Lower lobe of right lung (tissue), 2 donors: ENCODE measurements around the gene COA6. TPM values are rescaled to one million over a fixed set of nuclear protein-coding genes. Genes with fewer than 3 reads are reported as not detected.

Experiments used
- ATAC-seq, 2 donors: fragments of 200-7000 bp; cut with Tn5 transposase; one replicate each; pipeline ENCODE4 v1.9.1; 2020 to 2022; ENCODE audit warnings: mild to moderate bottlenecking in 2 of 2, moderate library complexity in 2 of 2
- DNase-seq: peaks from one replicate; pipeline ENCODE4 v3.0.0-alpha.2; 2020
- H3K27ac ChIP-seq: fragments of 200-600 bp; one replicate; pipeline ENCODE4 v1.8.0; 2022
- H3K27me3 ChIP-seq: fragments of 200-600 bp; one replicate; pipeline ENCODE4 v1.8.0; 2022; ENCODE audit warnings: low read depth
- H3K36me3 ChIP-seq: fragments of 200-600 bp; one replicate; pipeline ENCODE4 v1.8.0; 2022; ENCODE audit warnings: mild to moderate bottlenecking
- H3K4me1 ChIP-seq: fragments of 200-600 bp; one replicate; pipeline ENCODE4 v1.8.0; 2022
- H3K4me3 ChIP-seq: fragments of 200-600 bp; one replicate; pipeline ENCODE4 v1.8.0; 2022; ENCODE audit warnings: mild to moderate bottlenecking
- H3K9me3 ChIP-seq: fragments of 200-600 bp; one replicate; pipeline ENCODE4 v1.8.0; 2022
- CTCF ChIP-seq: fragments of 200-600 bp; IDR thresholded peaks from one replicate; pipeline ENCODE4 v1.8.0; 2022; ENCODE audit warnings: antibody characterized with exemption, mild to moderate bottlenecking
- intact Hi-C: fragments of 100-400 bp; cut with DNase I; formaldehyde crosslinking; loops from one replicate; pipeline ENCODE4 v1.11.0; 2022
- long read RNA-seq: library from polyadenylated mRNA; unstranded; transcript quantifications from one replicate; pipeline ENCODE4 v2.0.0, GENCODE V29; 2021
- total RNA-seq: library from RNA; stranded (reverse); fragmentation: NEBNext Ultra II Directional; extraction: Animal tissue kit (Norgen Biotek cat#: 25700); gene quantifications from one replicate; pipeline ENCODE4 v1.2.1, GENCODE V29; 2021
- donor health status: DM: no; HTN: yes; CAD: no; lungs with severe emphysema.

COA6 gene
- 29.7 TPM for total RNA-seq
- long read RNA-seq, transcript COA6-203 (3 exons, 710 nt): major isoform, 12 of 18 reads
- long read RNA-seq, partial matches to known transcripts: 0 of 18 reads
- long read RNA-seq, other reads (novel, unspliced or antisense): 1 of 18 reads

GRCh38 chr1:234373064-234373958, at the start of gene COA6:
Gene COA6 (plus strand): TSS chr1:234373456. CDS start chr1:234373467, 11 bp downstream.
- peak within 1 kb of the TSS; percentile 68 for H3K4me3 ChIP-seq
- peaks cover 24% of the 10 kb centered on the region for H3K4me1 ChIP-seq
- H3K36me3 ChIP-seq: peaks cover 27% of the 10 kb centered on the region
- no peaks in the 10 kb centered on the region for H3K27me3 ChIP-seq
- H3K9me3 ChIP-seq: no peaks in the 10 kb centered on the region
- H3K27ac ChIP-seq: peak within 1 kb of the TSS; percentile 97
- ATAC-seq (peak; percentile 97 to 98), DNase-seq (peak; percentile 94)
- no peak for TF ChIP-seq CTCF
- intact Hi-C loops: no loop called here

GRCh38 chr1:234324821-234325220, 48.4 kb upstream of the COA6 start:
- DNase-seq: no peak
- no peak overlapping the region for H3K27ac ChIP-seq
- TF ChIP-seq CTCF: no peak
- no peak overlapping the region for H3K4me3 ChIP-seq
- peaks cover 5% of the 10 kb centered on the region for H3K4me1 ChIP-seq
- H3K27me3 ChIP-seq: peaks cover 17% of the 10 kb centered on the region
- ATAC-seq: no peak
- H3K36me3 ChIP-seq: no peaks in the 10 kb centered on the region
- intact Hi-C loops: no loop called here
- no peaks in the 10 kb centered on the region for H3K9me3 ChIP-seq

GRCh38 chr1:234325878-234326496, 47.3 kb upstream of the COA6 start:
- H3K27ac ChIP-seq: no peak overlapping the region

GRCh38 chr1:234326497-234327366, 46.5 kb upstream of the COA6 start:
- Histone ChIP-seq H3K36me3 (no peaks in the 10 kb centered on the region), H3K4me3 (peak overlapping the region; percentile 54), H3K9me3 (no peaks in the 10 kb centered on the region), H3K4me1 (peaks cover 5% of the 10 kb centered on the region), H3K27ac (no peak overlapping the region), H3K27me3 (peaks cover 13% of the 10 kb centered on the region)
- DNase-seq (no peak), ATAC-seq (peak; percentile 86 to 88)
- TF ChIP-seq CTCF: peak; percentile 79
- intact Hi-C loops: no loop called here

More at GRCh38 chr1:234325878-234326496, 47.3 kb upstream of the COA6 start:
- DNase-seq: no peak
- H3K4me3 ChIP-seq: peak overlapping the region; percentile 54
- no peak for TF ChIP-seq CTCF
- H3K36me3 ChIP-seq: no peaks in the 10 kb centered on the region
- H3K4me1 ChIP-seq: peaks cover 5% of the 10 kb centered on the region
- intact Hi-C loops: no loop called here
- no peaks in the 10 kb centered on the region for H3K9me3 ChIP-seq
- peaks cover 16% of the 10 kb centered on the region for H3K27me3 ChIP-seq
- ATAC-seq: no peak
